Skeletal muscle cell (primary cell): ENCODE data around the gene TEX19.
"Not testable (repeated sequence)": the region's sequence is repeated elsewhere in the genome, so short reads cannot be mapped to it uniquely, and the experiment has no call there.

ENCODE experiments used
- DNase-seq: peaks from one replicate; pipeline ENCODE4 v3.0.0-alpha.2; 2010; ENCODE audit warnings: low read depth
- H3K4me3 ChIP-seq: 2 replicates; pipeline ENCODE4 v1.5.1; 2011; ENCODE audit warnings: low read depth, mild to moderate bottlenecking, control low read depth, low read length, moderate library complexity

Gene TEX19

GRCh38 chr17:82399601-82400101 is 40.6 kb downstream of the TEX19 start:
- DNase-seq: peak; percentile 50
- H3K4me3 ChIP-seq: no peak overlapping the region

DNA sequence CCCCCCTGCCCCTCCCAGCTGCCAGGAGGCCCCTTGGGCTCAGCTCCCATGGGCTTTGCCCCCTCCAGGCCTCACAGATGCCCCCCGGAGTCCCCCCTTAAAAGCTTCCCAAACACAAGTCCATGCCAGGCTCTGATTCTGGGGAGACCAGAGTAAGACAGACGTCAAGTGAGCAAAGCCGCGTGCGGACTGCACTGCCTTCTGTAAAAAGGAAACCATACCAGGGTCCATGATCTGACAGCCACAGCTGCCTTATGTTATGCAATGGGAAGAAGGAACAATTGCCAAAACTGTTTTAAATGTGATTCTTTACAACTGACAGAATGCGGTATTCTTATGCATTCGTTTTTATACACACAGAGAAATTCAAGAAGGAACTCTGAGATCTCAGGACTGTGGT is 41.2 kb downstream of the TEX19 start:
- no peak for DNase-seq
- no peak overlapping the region for H3K4me3 ChIP-seq

- no peak for DNase-seq
- no peak overlapping the region for H3K4me3 ChIP-seq
These were observed 41.8 kb downstream of the TEX19 start for GRCh38 chr17:82400830-82401229.

DNA sequence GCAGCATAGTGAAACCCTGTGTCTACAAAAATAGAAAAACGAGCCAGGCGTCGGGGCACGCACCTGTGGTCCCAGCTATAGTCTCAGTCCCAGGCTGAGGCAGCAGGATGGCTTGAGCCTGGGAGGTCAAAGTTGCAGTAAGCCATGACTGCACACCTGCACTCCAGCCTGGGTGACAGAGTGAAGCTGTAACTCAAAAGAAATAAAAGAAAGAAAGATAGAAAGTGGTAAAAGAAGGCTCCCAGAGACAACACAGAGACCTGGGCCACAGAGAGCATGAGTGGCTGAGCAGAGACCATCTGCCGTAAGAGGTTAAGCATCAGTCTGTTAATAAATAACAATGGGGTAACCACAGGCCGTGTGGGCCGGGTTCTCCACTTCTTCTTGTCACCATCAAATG is 43.8 kb downstream of the TEX19 start:
- DNase-seq: no peak
- no peak overlapping the region for H3K4me3 ChIP-seq

GRCh38 chr17:82403662-82404660 is 44.9 kb downstream of the TEX19 start:
- DNase-seq: no peak
- H3K4me3 ChIP-seq: no peak overlapping the region

DNA sequence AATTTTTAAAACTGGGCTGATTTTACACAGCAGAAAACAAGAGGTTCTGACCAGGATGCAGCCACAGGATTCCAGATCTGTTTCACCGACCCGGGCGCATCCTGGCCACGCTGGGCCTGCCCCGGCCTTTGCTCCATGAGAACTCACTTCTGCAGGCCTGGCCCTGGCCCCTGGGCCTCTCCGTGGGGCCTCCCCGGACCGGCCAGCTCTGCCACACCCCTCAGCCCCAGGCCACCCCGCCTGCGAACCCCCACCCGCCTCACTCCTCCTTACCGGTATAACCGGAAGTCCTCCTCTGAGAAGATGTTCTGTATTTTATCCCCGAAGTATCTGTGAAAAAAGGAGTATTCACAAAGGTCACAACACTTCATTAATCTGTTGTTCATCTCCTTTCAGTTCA is 46.0 kb downstream of the TEX19 start:
- DNase-seq: no peak

DNA sequence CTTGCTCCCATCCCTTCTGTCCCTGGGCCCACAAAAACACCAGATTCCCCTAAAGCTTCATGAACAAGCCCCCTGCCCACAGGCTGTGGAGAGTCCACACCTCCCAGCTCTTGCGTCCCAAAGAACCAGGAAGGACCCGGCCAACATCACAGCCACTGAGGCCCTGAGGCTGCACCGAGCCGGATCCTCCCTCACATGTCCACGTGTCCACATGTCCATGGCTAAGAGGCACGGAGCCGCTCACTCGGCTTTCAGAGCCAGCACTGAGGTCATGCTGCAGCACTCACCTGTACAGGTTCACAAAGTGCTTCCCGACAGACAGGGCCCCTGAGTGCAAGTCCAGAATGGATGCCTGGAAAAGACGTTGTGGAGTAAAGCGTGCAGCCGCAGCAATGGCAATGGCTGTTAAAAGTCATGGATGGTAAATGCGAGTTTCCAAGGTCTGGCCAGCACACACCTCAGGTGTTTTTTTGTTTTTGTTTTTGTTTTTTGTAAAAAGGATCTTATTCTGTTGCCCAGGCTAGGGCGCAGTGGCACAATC is 47.2 kb downstream of the TEX19 start:
- DNase-seq: no peak
- H3K4me3 ChIP-seq: no peak overlapping the region

More for the DNA sequence above, 46.0 kb downstream of the TEX19 start:
- H3K4me3 ChIP-seq: no peak overlapping the region

GRCh38 chr17:82407255-82407654 is 48.2 kb downstream of the TEX19 start:
- no peak for DNase-seq

DNA sequence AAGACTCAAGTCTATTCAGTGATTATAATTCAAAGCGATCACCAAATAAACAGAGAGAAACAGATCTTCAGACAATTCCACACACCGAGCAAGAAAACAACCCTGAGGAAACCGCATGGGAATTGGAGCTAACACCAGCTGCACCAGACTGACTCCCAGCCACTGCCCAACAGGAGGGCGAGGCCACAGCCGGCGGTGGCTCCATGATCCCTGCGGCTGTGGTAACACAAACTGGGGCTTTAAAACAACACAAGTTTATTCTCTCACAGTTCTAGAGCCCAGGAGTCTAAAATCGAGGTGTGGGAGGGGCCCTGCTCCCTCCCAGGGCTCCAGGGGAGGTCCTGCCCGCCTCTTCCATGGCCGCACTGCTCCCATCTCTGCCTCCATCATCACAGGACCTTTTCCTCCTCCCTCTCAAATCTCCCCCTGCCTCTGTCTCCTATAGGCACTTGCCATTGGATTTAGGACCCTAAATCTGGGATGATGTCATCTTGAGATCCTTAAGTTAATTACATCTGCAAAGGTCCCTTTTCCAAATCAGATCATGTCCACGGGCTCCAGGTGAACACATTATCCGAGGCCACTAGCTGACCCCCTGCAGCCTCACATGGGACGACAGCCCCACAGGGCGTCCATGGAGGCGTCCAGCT is 49.4 kb downstream of the TEX19 start:
- no peak for DNase-seq

More at GRCh38 chr17:82407255-82407654, 48.2 kb downstream of the TEX19 start:
- H3K4me3 ChIP-seq: no peak overlapping the region

DNA sequence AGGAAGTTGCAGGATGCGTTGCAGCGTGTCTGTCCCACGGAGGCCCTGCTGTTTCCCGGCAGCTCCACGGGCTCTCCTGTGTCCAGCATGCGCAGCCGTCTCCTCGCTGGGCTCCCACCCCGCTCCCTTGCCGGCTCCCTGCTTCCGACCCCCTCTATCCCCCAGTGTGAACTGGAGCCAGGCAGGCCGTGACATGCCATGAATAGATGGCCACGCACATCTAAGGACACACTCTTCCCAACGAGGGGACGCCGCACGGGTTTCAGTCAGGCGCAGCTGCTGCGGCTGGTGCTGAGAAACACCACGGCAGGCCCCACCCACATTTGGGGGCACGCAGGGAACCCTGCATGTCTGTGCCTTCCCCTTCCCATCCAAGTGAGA is 49.9 kb downstream of the TEX19 start:
- DNase-seq: no peak
- no peak overlapping the region for H3K4me3 ChIP-seq

More for the DNA sequence above, 49.4 kb downstream of the TEX19 start:
- no peak overlapping the region for H3K4me3 ChIP-seq

- no peak overlapping the region for H3K4me3 ChIP-seq
- no peak for DNase-seq
These were observed 51.1 kb downstream of the TEX19 start for GRCh38 chr17:82410014-82410716.

DNA sequence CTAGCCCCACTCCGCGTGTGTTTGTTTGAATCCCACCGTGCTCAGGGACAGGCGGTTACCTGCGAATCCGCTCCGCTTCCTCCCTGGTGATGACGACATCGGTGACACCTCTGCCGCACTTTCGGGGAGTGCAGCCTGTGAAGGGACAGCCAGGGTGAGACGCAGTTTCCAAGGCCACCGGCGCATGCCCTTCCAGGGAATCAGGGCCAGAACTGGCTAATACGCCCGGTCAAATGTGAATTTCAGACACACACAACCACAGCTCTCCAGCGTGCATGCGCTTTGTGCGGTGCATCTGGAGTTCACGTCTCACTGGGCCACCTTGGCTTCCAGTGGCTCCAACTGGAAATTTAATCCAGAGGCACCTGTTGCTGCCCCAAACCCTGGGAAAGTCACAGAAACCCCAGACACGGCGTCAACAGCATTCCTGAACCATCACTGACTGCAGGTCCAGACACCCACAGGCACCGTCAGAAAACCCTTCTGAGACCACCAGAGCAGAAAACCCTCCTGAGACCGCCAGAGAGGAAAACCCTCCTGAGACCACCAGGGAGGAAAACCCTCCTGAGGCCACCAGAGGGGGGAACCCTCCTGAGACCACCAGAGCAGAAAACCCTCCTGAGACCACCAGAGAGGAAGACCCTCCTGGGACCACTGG is 52.5 kb downstream of the TEX19 start:
- no peak overlapping the region for H3K4me3 ChIP-seq
- DNase-seq: no peak

- DNase-seq, H3K4me3 ChIP-seq: not testable (repeated sequence)
These were observed 53.0 kb downstream of the TEX19 start for GRCh38 chr17:82412081-82412480.

GRCh38 chr17:82412535-82413520 is 53.8 kb downstream of the TEX19 start:
- H3K4me3 ChIP-seq: no peak overlapping the region
- no peak for DNase-seq
